ENCODE data around the gene OCA2. TPM values are rescaled to one million over a fixed set of nuclear protein-coding genes. Genes with fewer than 3 reads are reported as not detected.

Gene OCA2
- total RNA-seq, 1 experiment from 2014 or later: 0.31 TPM

- H3K9me3 Mint-ChIP-seq: peaks cover 0 to 2% of the 10 kb centered on the region in 2 experiments; a peak in 2 of 5 replicates
- Histone ChIP-seq H3K18ac (ENCODE audit: insufficient read length, low read depth, low read length) (no peak overlapping the region), H3K23me2 (ENCODE audit: insufficient read length, low read depth, low read length, poor library complexity, severe bottlenecking) (no peaks in the 10 kb centered on the region), H2BK120ac (ENCODE audit: low read depth, low read length, poor library complexity, severe bottlenecking) (no peak overlapping the region), H3K27ac (ENCODE audit: insufficient read length, low read depth, low read length) (no peak overlapping the region), H3T11ph (ENCODE audit: low read length) (no peak overlapping the region), H4K91ac (ENCODE audit: insufficient read length, low read depth, low read length) (no peak overlapping the region), H2AFZ (ENCODE audit: low read length) (no peak overlapping the region), H4K20me1 (ENCODE audit: control insufficient read depth, insufficient read depth, insufficient read length) (peaks cover 5% of the 10 kb centered on the region), H4K8ac (replicated peaks; ENCODE audit: insufficient read length, low read depth, low read length) (no peak overlapping the region), H3K9me3 (ENCODE audit: control insufficient read depth, low read depth, low read length) (no peaks in the 10 kb centered on the region), H3K79me2 (ENCODE audit: insufficient read depth, low read length) (no peaks in the 10 kb centered on the region), H3K9ac (ENCODE audit: extremely low read depth, insufficient read length, low read length) (no peak overlapping the region), H2BK5ac (ENCODE audit: insufficient read length, low read length) (no peak overlapping the region), H2BK20ac (ENCODE audit: low read depth, low read length, poor library complexity, severe bottlenecking) (no peak overlapping the region), H3K4me2 (ENCODE audit: insufficient read depth, insufficient read length, low read length) (no peak overlapping the region), H3K79me1 (ENCODE audit: insufficient read depth, low read depth, low read length, poor library complexity, severe bottlenecking) (no peaks in the 10 kb centered on the region), H3K27me3 (ENCODE audit: insufficient read depth, low read length) (no peaks in the 10 kb centered on the region), H3K23ac (ENCODE audit: insufficient read length, low read depth, low read length) (no peak overlapping the region), H3K4me1 (ENCODE audit: insufficient read depth, low read length) (no peaks in the 10 kb centered on the region), H2AK5ac (ENCODE audit: insufficient read length, low read length) (no peak overlapping the region), H2BK15ac (ENCODE audit: low read depth, low read length) (no peak overlapping the region), H3K14ac (ENCODE audit: insufficient read depth, low read length) (no peak overlapping the region), H4K5ac (ENCODE audit: insufficient read length, low read depth, low read length) (no peak overlapping the region), H3K56ac (ENCODE audit: insufficient read length, low read depth, low read length) (no peak overlapping the region), H3K4ac (ENCODE audit: low read depth, low read length) (no peak overlapping the region), H2BK12ac (ENCODE audit: insufficient read length, low read depth, low read length) (no peak overlapping the region)
- WGBS (ENCODE audit: extremely low coverage, insufficient read length, low lambda C conversion rate): no CpG with 5 or more reads among the region's 16 CpGs
- no peak overlapping the region for H3K27ac Mint-ChIP-seq
- H3K27me3 Mint-ChIP-seq (ENCODE audit: low read depth): peaks cover 2% of the 10 kb centered on the region; the same call in 1 of the 2 replicates
- no peak for TF ChIP-seq CTCF (conservative IDR thresholded peaks at IDR 0.05)
- H3K4me1 Mint-ChIP-seq: peaks cover 5% of the 10 kb centered on the region in 2 experiments; a peak in 2 of 4 replicates
- no peak for DNase-seq
- no peak overlapping the region for H3K4me3 Mint-ChIP-seq
- H3K36me3 Mint-ChIP-seq (ENCODE audit: insufficient read depth in 1 of 3, low read depth in 3 of 3): peaks cover 0 to 4% (median 0%) of the 10 kb centered on the region in 3 experiments; a peak in 3 of 7 replicates
Observed at GRCh38 chr15:27742751-27743477, 356.2 kb downstream of the OCA2 start.

Measured in H9 (cell line).